Upper lobe of left lung (tissue), 6 donors: Measurements from ENCODE around the gene ATP1A1. TPM values are rescaled to one million over a fixed set of nuclear protein-coding genes. Genes with fewer than 3 reads are reported as not detected.

Experiments used
- ATAC-seq, 2 donors: fragments of 200-7000 bp; cut with Tn5 transposase; one replicate each; pipeline ENCODE4 v1.9.1; 2022; ENCODE audit warnings: mild to moderate bottlenecking in 2 of 2, moderate library complexity in 2 of 2; ENCODE audit not compliant: low FRiP score in 2 of 2
- DNase-seq, 2 donors: peaks; one replicate each; pipeline ENCODE4 v3.0.0-alpha.2; 2019 to 2020
- H3K27ac ChIP-seq, 4 donors: fragments of 200-600 bp; sonication (generic); one replicate each; pipeline ENCODE4 v1.5.1; 2016 to 2019
- H3K27me3 ChIP-seq, 4 donors: fragments of 200-600 bp; sonication (generic); one replicate each; pipeline ENCODE4 v1.5.1; 2017 to 2019
- H3K36me3 ChIP-seq, 4 donors: fragments of 200-600 bp; sonication (generic); one replicate each; pipeline ENCODE4 v1.5.1; 2016 to 2019
- H3K4me1 ChIP-seq, 4 donors: fragments of 200-600 bp; sonication (generic); one replicate each; pipeline ENCODE4 v1.5.1; 2018 to 2019
- H3K4me3 ChIP-seq, 4 donors: fragments of 200-600 bp; sonication (generic); one replicate each; pipeline ENCODE4 v1.5.1; 2017 to 2019; ENCODE audit warnings: mild to moderate bottlenecking in 2 of 4, moderate library complexity in 1 of 4
- H3K9me3 ChIP-seq, 4 donors: fragments of 200-600 bp; sonication (generic); one replicate each; pipeline ENCODE4 v1.5.1; 2018 to 2019
- EP300 ChIP-seq, 4 donors: sonication (generic); formaldehyde crosslinking; IDR thresholded peaks; one replicate each; pipeline ENCODE4 v1.5.1; 2017; ENCODE audit warnings: antibody characterized with exemption in 4 of 4, control low read depth in 2 of 4
- POLR2A ChIP-seq, 4 donors: fragments of 450-650 bp; IDR thresholded peaks; one replicate each; pipeline ENCODE4 v1.5.1; 2016 to 2017; ENCODE audit warnings: antibody characterized with exemption in 4 of 4, mild to moderate bottlenecking in 2 of 4
- POLR2AphosphoS5 ChIP-seq, 2 donors: sonication (generic); formaldehyde crosslinking; IDR thresholded peaks; one replicate each; pipeline ENCODE4 v1.5.1; 2017; ENCODE audit warnings: antibody characterized with exemption in 2 of 2
- WGBS, 2 donors: methylation state at CpG; one replicate each; pipeline ENCODE4 v1.1.5; 2017 to 2018; 5-methylcytosine and 5-hydroxymethylcytosine counted together
- total RNA-seq, 6 donors: library from RNA; depleted of rRNA in 4 of 6; stranded (reverse); fragments of >200 nt in 4 of 6; gene quantifications; one replicate each; pipeline versions ENCODE4 v1.1.0 to v1.2.1, GENCODE V29; 2016 to 2021
- TF ChIP-seq, protein P1 (sequence below), 6 experiments: fragments of 450-650 bp in 4 of 6; fragments of 200-600 bp in 2 of 6; sonication (generic) in 2 of 6; IDR thresholded peaks; one replicate each; pipeline ENCODE4 v1.5.1; 2016 to 2019; ENCODE audit warnings: antibody characterized with exemption in 6 of 6
- donor health status: DM: no; HTN: no; CAD: no; lungs with moderate emphysema.
- donor health status: DM: no; HTN: yes; CAD: no; lungs with severe emphysema.

ATP1A1 gene
- total RNA-seq, 6 donors from 2014 or later: 383 to 829 (median 696) TPM

DNA sequence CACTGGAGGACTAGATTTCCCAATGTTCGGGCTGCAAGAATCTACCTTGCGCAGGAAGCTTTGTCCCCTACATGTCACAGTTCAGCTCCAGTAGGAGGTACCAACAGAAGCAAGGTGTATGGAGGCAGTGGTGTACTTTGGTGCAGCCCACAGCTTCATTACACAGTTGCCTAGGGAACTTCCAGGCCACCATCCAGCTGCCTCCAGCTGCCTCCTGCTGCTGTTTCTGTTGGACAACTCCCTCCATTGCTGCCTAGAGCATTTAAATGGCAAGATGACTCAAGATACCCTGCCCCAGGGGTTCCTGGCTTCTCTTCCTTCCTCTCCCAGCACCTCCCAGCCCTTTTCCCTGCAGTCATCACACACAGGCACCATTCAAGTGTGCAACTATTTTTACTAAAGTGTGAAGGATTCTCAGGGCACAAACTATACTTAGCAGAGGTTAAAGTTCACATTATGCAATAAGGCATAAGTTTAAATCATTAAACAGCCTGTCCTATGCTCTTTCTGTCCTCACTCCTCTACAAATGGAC lies 39.0 kb upstream of the ATP1A1 start:
- H3K27ac ChIP-seq: peak overlapping the region in 1 of 4 donors; percentile 47
- peak in 1 of 2 donors; percentile 48 for TF ChIP-seq POLR2AphosphoS5 (IDR thresholded peaks at IDR 0.05)
- TF ChIP-seq EP300 (IDR thresholded peaks at IDR 0.05): peak in 1 of 4 donors; percentile 57
- no peak for TF ChIP-seq POLR2A (IDR thresholded peaks at IDR 0.05)
- H3K4me3 ChIP-seq: no peak overlapping the region
- peaks cover 6 to 33% (median 20%) of the 10 kb centered on the region in 4 donors for H3K4me1 ChIP-seq
- 68 to 76% methylated on average over 2 of the region's 2 CpGs for WGBS, 2 donors
- DNase-seq: peak in 1 of 2 donors; percentile 71
- no peaks in the 10 kb centered on the region for H3K36me3 ChIP-seq
- H3K9me3 ChIP-seq: no peaks in the 10 kb centered on the region
- peak; percentile 33 to 76 for ATAC-seq
- H3K27me3 ChIP-seq: no peaks in the 10 kb centered on the region

DNA sequence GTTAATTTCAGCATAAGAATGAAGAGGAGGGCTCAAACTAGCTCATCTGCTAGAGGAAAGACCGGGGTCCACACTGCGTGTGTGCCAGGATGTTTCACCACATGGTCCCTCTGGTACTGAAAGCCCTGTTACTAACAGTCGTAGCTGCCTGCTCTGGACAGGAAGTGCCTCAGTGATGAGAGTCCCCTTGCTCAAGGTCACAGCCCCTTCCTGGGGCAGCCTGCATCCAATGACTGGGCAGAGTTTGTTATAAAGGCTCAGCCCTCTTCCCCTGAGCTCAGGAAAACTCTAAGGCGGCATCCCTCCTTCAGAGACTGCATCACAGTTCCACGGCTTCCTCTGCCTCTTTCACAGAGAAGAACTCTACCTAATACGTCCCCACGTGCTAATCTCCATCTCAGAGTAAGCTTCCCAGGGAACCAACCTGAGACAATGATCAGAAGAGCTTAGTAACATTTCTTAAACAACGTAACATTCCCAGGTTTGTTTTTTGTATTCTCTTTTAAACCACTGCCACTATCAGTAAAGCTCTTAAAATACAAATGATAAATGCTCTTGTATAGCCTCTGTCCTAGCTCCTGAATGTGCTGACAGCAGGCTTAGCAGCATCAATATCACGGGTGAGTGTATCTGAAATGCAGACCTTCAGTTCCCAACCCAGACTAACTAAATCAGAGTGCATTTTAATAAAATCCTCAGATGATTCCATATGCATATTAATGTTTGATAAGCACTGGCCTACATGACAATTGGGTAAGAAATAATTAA lies 38.0 kb upstream of the ATP1A1 start:
- no peak for DNase-seq
- H3K36me3 ChIP-seq: no peaks in the 10 kb centered on the region
- H3K27ac ChIP-seq: no peak overlapping the region
- ATAC-seq: no peak
- H3K4me1 ChIP-seq: peaks cover 6 to 27% (median 19%) of the 10 kb centered on the region in 4 donors
- H3K4me3 ChIP-seq: no peak overlapping the region
- no peaks in the 10 kb centered on the region for H3K9me3 ChIP-seq
- H3K27me3 ChIP-seq: no peaks in the 10 kb centered on the region
- TF ChIP-seq EP300 (IDR thresholded peaks at IDR 0.05): no peak
- TF ChIP-seq POLR2AphosphoS5 (IDR thresholded peaks at IDR 0.05): no peak
- TF ChIP-seq, protein P1, sequence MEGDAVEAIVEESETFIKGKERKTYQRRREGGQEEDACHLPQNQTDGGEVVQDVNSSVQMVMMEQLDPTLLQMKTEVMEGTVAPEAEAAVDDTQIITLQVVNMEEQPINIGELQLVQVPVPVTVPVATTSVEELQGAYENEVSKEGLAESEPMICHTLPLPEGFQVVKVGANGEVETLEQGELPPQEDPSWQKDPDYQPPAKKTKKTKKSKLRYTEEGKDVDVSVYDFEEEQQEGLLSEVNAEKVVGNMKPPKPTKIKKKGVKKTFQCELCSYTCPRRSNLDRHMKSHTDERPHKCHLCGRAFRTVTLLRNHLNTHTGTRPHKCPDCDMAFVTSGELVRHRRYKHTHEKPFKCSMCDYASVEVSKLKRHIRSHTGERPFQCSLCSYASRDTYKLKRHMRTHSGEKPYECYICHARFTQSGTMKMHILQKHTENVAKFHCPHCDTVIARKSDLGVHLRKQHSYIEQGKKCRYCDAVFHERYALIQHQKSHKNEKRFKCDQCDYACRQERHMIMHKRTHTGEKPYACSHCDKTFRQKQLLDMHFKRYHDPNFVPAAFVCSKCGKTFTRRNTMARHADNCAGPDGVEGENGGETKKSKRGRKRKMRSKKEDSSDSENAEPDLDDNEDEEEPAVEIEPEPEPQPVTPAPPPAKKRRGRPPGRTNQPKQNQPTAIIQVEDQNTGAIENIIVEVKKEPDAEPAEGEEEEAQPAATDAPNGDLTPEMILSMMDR (IDR thresholded peaks at IDR 0.05): no peak
- TF ChIP-seq POLR2A (IDR thresholded peaks at IDR 0.05): no peak
- WGBS, 2 donors: 66 to 78% methylated on average over 9 of the region's 9 CpGs

DNA sequence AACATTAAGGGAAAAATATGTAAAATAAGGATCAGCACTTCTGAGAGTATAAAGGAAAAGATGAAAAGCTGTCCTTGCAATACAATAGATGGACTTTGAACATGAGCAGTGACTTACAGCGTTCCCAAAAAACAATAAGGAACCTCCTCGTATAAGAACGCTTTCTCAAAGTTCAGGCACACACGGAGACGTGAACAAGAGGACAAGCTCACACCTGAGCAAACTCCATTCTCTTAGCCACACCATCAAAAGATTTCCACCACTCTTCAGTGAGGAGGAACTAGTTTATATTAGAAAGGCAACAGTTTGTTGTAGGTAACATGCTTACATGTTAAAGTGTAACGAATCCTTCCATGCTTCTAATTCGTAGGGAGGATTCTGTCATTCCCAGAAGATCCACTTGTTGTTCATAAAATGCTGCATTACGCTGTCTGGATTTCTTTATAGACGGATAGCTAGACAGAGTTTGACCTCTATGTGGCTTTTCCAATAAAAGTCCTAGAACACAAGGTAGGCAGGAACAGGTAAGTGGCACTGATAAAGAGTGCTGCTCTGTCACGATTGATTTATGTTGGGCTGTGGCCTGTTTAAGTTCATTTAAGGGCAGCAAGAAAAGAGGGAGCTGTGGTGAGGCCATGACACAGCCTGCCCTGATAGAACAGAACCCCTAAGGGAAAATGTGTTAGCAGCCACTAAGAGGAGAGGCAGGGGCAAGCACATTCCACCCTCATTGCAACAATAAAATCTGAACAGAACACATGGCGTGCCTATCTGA lies 37.0 kb upstream of the ATP1A1 start:
- ATAC-seq (no peak), DNase-seq (no peak)
- TF ChIP-seq, protein P1 (IDR thresholded peaks at IDR 0.05): no peak
- TF ChIP-seq POLR2A (IDR thresholded peaks at IDR 0.05): no peak
- no peak for TF ChIP-seq EP300 (IDR thresholded peaks at IDR 0.05)
- no peak for TF ChIP-seq POLR2AphosphoS5 (IDR thresholded peaks at IDR 0.05)
- no peaks in the 10 kb centered on the region for H3K9me3 ChIP-seq
- WGBS, 2 donors: 92 to 93% methylated on average over 11 of the region's 11 CpGs
- H3K4me1 ChIP-seq: peaks cover 6 to 21% (median 15%) of the 10 kb centered on the region in 4 donors
- no peak overlapping the region for H3K27ac ChIP-seq
- H3K36me3 ChIP-seq: no peaks in the 10 kb centered on the region
- no peaks in the 10 kb centered on the region for H3K27me3 ChIP-seq
- no peak overlapping the region for H3K4me3 ChIP-seq

DNA sequence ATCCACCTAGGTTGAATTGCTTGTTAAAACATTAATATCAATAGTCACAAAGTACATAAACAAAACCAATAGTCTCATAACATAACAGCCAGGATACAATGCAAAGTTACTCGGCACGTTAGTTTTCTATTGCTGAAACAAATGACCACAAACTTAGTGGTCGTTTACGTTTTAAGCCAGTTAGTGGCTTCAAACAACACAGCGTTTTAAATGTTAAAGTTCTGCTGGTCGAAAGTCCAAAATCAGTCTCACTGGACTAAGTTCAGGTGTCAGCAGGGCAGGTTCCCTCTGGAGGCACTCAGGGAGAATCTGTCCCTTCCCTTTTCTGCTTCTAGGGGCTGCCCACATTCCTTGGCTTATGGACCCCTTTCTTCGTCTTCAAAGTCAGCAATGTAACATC lies 35.6 kb upstream of the ATP1A1 start:
- no peak for DNase-seq
- no peak overlapping the region for H3K4me3 ChIP-seq
- no peaks in the 10 kb centered on the region for H3K9me3 ChIP-seq
- TF ChIP-seq, protein P1 (IDR thresholded peaks at IDR 0.05): no peak
- no peak for TF ChIP-seq POLR2AphosphoS5 (IDR thresholded peaks at IDR 0.05)
- TF ChIP-seq EP300 (IDR thresholded peaks at IDR 0.05): no peak
- TF ChIP-seq POLR2A (IDR thresholded peaks at IDR 0.05): no peak
- WGBS, 2 donors: 88 to 91% methylated on average over 7 of the region's 7 CpGs
- no peak for ATAC-seq
- H3K36me3 ChIP-seq: no peaks in the 10 kb centered on the region
- no peaks in the 10 kb centered on the region for H3K27me3 ChIP-seq
- H3K4me1 ChIP-seq: peaks cover 6 to 18% (median 14%) of the 10 kb centered on the region in 4 donors
- H3K27ac ChIP-seq: no peak overlapping the region

DNA sequence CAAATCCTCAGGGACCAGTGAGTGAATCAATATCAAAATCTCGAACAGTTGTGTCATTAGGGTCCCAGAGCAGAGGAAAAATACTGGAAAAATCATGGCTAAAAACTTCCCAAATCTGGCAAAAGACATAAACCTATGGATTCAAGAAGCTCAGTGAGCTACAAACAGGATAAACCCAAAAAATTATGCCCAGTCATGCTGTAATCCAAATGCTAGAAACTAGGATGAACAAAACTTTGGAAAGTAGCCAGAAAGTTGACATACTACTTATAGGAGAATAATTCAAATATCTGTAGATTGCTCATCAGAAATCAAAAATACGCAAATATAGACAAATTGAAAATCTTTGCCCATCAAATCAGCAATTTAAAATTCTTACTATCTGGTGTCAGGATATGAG lies 34.6 kb upstream of the ATP1A1 start:
- WGBS, 2 donors: 86% methylated on average over 2 of the region's 2 CpGs
- H3K36me3 ChIP-seq: no peaks in the 10 kb centered on the region
- ATAC-seq (no peak), DNase-seq (no peak)
- no peaks in the 10 kb centered on the region for H3K27me3 ChIP-seq
- H3K4me3 ChIP-seq: no peak overlapping the region
- TF ChIP-seq EP300 (IDR thresholded peaks at IDR 0.05) (no peak), POLR2A (IDR thresholded peaks at IDR 0.05) (no peak), POLR2AphosphoS5 (IDR thresholded peaks at IDR 0.05) (no peak)
- TF ChIP-seq, protein P1 (IDR thresholded peaks at IDR 0.05): no peak
- H3K9me3 ChIP-seq: no peaks in the 10 kb centered on the region
- no peak overlapping the region for H3K27ac ChIP-seq
- peaks cover 6 to 15% (median 13%) of the 10 kb centered on the region in 4 donors for H3K4me1 ChIP-seq
